HG02571 (cell line): ENCODE data around the gene NMT2.
A peak's percentile ranks its signal among the peaks of the same experiment; 100 is the strongest.

Experiments used
- ATAC-seq: cut with Tn5 transposase; IDR thresholded peaks from one replicate; pipeline ENCODE4 v1.9.1; 2021; ENCODE audit warnings: mild to moderate bottlenecking, moderate library complexity; ENCODE audit not compliant: unreplicated experiment

Gene NMT2

DNA sequence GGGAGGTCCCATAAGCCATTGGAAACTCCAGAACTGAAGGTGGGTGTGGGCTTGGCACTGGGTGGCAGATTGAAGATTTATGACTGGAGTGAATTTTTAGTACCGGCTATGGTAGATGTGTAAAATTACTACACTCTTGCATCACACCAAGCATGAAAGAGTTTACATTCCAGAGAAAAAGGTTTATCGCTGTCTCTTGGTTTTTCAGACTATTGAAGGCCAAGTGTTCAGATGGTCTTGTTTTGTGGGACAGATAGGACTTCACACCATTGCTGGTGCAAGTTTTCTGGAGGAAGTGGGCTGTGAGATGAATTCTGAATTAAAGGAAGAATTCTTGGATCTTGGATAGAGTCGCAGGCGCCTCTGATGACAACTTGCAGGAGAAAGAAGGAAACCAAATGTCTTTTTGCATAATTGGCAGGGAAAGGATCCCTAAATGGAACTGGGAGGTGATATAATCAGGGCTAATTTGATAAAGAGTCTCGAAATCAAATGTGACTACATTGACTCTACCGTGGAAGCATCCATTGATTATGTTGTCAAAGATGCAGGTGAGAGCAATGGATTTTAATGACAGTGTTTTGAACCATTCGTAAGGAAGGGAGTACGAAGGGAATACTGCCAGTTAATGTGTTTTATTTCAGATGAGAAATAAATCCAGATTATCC is 14.2 kb upstream of the NMT2 start:
- ATAC-seq = no peak

DNA sequence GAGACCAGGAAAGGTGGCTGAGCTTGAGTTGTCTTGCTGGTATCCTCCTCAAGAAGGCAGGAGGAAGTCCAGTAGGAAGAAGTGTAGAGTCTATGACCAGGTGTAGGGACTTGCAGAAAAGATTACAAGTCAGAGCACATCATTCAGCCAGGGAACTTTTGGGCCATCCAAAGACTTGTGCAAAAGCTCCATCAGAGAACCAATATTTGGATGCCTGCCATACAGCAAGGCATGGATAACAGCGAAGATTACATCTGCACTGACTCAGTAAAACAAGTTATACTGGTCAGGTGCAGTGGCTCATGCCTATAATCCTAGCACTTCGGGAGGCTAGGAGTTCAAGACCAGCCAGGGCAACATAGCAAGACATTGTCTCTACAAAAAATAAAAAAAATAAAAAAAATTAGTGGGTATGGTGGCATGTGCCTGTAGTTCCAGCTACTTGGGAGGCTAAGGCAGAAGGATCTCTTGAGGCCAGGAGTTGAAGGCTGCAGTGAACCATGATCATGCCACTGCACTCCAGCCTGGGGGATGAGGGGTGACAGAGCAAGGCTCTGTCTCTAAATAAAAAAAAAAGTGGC is 13.2 kb upstream of the NMT2 start:
- no peak for ATAC-seq

DNA sequence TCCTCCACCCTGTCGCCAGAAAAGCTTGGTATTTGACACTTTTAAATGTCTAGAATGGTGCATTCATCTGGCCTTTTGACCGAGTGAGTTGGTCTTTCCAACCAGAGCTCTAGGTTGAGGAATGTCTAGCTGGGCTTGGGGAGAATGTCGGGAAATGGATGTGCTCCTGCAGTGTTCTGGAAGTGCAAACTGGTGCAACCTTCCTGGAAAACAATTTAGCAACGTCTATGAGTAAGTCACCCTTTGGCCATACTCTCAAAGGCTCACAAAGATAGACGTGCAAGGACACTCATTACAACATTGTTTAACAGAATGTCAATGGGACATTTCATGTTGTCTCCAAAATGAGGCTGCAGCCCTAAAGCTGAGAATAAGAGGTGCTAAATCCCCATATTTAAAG is 12.2 kb upstream of the NMT2 start:
- no peak for ATAC-seq

DNA sequence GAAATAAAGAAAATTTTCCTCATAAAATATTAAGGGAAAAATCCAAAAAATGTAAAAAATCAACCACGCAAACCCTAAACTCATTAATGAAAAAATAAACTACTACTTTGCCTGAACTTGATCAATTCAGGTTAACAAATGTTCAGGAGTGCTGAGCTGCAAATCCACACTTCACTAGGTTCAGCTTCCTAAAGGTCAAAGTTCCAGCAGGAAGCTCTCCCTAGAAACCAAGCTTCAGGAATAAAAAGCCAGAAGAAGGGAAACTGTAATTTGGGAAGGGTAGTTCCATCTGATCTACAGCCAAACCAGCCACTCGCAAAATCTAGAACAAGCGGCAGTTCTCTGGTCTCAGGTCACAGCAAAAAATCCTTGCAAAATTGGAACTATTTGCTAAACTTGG is 7.8 kb upstream of the NMT2 start:
- ATAC-seq = no peak

DNA sequence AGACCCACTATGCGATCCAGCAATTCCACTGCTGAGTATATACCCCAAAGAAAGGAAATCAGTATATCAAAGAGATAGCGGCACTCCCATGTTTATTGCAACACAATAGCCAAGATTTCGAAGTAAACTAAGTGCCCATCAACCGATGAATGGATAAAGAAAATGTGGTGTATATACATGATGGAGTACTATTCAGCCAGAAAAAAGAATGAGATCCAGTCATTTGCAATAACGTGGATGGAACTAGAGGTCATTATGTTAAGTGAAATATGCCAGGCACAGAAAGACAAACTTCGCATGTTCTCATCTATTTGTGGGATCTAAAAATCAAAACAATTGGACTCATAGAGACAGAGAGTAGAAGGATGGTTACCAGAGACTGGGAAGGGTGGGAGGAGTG is 7.1 kb upstream of the NMT2 start:
- no peak for ATAC-seq

DNA sequence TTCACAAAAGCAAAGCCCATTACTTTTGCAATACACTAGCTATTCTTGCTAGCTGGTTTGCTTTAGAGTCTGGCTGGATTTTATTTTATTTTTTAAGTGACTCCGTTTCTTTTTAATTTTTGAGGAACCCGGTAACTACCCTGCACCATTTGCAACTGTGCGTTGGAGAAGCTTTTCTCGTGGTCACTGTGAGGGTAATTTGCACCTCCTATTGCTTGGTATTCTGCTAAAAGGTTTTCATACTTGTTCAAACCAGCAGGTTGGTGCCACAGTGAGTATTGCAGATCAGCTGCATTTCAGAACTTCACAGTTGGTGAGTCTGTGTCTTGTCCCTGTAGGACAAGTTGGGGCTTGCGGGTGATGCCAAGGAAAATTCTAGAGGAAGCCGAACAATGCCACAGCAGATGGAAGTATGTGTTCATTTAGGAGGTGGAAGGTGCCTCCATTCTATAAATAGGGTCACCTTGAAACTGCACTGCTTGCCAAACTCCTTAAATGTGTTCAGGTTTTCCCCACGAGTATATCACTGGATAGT is 3.9 kb upstream of the NMT2 start:
- no peak for ATAC-seq

DNA sequence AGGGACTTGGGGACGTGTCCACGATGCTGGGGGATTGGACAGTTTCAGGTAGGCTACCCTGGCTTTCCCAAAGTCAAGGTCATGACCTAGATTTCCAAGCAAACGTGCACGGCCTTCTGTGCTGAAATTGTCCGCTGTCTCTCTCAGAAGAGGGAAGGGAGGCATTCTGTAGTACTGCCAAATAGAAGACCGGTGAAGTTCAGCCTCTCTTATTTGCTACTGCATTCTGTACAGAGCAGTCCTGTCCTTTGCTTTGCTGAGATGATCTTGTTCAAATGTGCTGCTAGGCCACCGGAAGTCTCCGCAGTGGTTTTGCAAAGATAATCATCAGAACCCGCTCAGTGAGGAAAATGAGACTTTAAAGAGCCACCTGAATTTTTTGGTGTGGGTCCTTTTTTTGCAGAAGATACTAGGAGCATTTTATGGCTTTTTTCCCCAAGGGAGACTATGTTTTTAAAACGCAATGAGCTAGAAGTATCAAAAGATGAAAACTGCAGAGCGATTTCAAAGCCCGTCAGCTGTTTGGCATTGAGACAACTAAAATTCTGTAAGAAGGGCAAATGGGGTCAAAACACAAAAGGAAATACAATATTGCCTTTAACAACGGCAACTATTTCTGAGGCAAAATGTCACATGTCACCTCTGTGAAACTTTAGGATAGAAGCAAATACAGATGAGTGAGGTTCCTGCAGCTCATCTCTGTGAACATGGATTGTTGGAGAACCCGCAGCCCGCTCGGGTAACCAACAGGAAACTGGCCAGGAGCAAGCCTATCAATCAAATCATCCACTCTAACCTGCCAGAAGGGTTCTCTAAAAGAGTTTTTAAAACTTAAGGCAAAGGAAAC is 1.3 kb upstream of the NMT2 start:
- no peak for ATAC-seq

DNA sequence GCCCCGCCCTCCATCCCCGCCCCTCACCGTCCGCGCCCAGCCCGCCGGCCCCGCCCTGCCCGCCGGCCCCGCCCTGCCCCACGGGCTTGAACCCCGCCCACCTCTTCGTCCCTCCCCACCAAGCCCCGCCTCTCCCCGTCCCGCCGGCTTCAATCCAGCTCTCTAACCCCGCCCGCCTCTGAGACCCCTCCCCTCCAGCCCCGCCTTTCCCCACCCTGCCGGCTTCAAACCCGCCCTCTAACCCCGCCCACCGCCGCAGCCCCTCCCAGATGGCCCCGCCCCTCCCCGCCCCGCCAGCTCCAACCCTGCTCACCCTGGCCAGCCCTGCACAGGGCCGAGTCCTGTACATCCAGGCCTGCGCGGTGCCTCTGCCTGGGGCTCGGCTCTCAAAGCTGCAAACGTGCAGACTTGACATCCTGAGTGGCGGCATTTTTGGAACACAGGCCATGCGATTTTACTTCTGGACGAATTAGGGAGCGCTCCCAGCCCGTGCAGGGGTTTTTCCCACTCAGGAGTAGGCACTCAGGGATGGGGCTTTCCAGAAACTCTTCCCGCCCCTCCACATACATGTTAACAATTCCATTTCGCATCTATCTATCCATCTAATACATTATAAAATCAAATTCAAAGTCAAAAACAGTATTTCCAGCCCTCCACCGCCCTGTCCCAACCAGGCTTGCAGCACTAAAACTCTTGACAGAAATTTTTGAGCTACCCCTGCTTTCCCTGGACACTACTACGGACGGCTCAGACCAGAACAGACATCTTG is 477 bp upstream of the NMT2 start:
- ATAC-seq = peak; percentile 43

DNA sequence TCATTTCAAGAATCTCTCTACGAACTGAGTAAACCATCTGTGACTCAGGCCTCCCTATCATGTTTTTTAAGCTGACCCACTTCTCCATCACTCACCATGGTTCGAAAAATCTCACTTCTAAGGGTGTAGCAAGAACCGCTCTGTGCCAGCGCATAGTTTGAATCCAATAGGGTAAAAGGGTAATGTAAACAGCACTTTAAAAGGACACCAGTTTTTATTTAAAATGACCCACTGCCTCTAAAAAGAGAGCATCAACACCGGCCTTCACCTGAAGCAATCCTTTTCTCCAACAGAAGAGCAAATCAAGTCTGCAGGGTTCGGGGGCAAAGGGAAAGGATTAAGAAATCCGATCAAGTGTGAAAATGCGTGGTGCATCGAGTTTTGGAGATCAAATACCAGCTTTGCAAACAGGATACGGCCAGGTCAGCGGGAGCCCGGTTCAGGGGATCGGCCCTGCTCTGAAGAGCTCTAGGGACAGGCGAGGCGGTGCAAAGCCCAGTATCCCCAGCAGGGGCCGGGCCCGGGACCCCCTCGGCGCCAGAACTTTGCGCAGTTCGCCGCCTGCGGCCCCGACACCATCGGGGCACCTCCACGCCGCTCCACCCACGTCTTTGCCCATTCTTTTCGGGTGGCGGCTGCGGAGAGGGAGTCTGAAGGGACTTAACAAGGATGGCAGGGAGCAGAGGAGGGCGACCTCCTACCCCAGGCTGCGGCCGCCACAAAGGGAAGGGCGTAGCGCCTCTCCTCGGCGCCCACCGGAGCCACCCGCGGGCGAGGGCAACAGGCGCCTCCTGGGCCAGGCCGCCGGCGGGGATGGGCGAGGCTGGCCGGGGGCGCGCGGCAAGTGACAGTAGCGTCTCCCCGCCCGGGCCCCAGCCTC is 842 bp downstream of the NMT2 start:
- ATAC-seq = peak; percentile 36

DNA sequence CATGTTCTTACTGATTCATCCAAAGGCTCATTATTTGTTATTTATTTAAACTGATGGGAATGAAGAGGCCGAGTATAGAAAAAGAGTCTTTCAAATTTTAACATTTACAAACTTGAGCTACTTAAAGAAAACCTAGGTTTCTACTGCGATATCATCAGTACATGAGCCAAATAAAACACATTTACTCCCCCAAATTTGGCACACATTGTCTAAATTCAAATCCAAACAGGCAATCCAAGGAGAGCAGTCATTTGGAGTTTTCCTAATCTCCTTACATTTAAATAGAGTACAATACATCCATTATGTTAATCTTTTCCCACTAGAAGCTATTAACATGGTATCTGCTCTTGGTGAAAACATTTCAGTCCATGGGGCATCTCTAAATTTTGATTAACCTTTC is 2.2 kb downstream of the NMT2 start:
- no peak for ATAC-seq

DNA sequence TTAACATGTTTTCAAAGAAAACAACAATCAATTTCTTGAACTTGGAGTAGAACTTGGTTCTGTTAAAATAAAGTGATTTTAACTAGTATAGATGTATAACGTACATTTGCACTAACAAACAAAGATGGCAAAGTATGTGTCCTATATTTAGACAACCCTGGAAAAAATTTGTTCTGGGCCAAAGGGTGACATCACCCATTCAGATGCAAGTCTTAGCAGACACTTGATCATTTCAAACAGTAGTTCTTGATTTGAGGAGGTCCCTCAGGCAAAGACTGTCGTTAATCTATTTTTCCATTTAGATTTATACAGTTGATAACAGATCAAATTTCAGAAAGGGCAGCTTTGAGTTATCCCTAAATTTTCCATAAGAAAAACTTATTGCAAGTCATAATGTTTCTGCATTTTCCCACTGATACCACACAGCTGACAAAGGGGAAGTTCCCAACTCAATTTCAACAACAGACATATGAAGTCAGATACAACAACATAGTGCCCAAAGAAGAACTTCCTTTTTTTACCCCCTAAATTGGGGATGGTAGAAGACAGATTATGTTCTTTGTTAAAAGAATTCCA is 5.2 kb downstream of the NMT2 start:
- no peak for ATAC-seq

DNA sequence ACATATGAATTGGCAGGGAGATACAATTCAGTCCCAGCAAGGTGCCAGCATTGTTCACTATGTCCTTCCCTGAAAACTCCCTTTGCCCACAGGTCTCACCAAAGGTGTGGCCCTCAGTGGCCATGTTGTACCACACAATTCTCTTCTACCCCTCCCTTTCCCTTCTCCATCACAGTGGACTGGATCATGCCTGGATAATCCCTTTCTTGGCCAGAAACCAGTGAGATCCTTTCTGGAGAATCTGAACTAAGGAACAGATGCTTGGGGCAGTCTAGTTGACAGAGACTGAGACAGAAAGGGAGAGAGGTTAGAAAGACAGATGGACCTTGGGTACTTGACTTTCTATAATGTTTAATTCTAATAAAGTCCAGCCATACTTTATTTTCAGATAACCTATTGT is 9.5 kb downstream of the NMT2 start:
- ATAC-seq = no peak

DNA sequence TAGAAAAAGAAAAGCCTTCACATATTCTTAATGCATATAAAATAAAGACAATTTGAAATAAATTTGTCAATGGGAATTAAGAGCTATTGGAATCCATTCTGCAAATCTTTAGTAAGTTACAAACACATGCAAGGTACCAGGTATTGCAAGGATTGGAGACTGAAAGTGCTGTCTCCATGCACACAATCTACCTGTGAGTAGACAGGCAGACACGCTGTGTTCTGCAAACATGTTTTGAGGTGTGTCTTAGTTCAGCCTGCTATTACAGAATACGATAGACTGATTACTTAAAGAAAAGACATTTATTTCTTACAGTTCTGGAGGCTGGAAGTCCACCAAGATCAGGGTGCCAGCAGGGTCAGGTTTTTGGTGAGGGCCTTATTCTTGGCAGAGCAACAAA is 10.0 kb downstream of the NMT2 start:
- no peak for ATAC-seq

DNA sequence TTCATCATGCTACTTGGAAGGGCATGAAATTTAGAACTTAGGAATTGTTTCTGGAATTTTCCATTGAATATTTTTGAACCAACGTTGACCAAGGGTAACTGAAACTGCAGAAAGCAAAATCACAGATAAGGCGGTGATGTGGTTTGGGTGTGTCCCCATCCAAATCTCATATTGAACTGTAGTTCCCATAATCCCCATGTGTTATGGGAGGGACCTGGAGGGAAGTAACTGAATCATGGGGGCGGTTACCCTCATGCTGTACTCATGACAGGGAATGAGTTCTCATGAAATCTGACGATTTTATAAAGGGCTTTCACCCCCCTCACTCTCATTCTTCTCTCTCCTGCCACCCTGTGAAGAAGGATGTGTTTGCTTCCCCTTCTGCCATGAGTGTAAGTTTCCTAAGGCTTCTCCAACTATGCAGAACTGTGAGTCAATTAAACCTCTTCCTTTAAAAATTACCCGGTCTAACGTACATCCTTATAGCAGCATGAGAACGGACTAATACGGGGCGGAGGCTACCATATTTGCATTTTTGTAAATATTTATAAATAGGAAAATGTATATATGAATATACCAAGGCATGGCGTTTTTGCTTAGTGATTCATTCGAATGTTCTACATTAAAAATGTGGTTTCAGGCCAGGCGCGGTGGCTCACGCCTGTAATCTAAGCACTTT is 12.4 kb downstream of the NMT2 start:
- no peak for ATAC-seq

DNA sequence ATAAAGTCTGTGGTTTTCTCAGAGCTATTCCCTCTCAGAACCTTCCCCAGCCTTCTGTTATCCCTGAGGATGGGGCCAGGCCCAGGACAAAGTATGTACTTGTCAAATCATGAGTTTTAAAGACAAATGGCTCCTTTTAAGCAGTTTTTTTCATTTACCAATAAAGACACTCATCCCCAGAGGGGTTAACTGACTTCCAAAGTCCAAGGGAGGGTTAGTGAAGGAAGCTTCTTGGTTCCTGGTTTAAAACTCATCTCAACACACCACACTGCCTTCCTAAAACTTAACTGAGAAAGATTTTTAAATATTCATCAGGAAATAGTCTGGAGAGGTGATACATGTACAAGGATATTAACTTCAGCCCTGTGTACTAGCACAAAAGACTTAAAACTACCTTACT is 15.9 kb downstream of the NMT2 start:
- ATAC-seq = no peak

DNA sequence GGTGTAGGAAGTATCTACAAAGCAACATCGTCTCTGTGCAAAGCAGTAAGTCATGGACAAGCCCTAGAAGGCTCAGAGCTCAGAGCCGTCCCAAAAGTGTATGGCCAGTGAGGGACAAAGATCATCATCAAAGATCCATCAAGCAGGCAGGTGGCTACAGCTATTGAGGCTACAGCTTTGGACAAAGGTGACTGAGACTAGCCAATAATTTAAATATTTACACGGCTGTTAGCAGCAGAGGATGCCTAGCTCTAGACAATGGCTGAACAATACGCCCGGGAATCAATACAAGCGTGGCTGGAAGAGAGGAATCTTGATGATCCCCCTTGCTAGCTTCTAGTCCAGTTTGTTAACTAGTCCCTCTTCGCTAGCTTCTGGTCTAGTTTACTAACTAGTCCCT is 17.9 kb downstream of the NMT2 start:
- ATAC-seq = no peak

DNA sequence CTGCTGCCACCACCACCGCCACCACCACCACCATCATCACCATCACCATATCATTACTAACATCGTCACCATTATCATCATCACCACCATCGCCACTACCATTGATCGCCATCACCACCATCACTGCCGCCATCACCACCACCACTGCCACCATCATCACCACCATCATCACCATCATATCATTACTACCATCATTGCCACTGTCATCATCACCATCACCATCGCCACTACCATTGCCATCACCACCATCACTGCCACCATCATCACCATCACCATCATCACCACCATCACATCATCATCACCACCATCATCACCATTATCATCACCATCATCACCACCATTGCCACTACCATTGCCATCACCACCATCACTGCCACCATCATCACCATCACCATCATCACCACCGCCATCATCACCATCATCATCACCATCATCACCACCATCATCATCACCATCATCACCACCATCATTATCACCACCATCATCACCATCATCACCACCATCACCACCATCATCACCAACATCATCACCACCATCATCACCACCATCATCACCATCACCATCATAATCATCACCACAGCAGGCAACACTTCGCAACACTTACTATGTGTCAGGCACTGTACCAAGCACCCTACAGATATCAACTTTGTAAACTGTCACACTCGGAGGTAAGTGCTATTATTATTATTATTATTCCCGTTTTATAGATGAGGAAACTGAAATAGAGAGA is 19.3 kb downstream of the NMT2 start:
- ATAC-seq = no peak

DNA sequence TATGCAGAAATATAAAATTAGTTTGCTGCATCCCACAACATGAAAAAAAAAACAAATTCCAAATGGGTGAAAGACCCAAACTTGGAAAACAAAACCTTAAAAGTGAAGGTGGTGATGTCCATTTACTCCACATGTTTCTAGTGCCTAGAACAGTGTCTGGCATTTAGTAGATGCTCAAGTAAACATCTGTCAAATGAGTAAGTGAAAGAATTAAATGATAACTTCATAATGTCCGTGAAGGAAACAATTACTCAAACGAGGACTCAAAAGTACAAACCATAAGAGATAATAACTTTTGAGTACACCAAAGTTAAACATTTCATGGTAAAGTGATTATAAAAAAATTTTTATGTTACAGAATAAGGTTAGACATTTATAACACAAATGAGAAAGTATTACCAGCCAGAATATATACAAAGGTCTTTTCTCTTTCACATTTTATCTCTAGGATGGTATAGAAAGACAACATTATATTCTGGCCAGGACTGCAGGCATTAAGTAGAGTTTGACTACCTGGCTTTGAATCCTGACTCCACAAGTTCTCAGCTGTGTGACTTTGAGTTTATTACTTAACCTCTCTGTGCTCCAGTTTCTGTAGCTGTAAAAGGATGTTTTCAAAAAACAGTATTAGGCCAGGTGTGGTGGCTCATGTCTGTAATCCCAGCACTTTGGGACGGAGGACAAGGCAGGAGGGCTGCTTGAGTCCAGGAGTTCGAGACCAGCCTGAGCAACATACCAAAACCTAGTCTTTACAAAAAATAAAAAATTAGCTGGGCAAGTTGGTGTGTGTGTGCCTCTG is 20.7 kb downstream of the NMT2 start:
- no peak for ATAC-seq
